Measurements from ENCODE around the gene FOXRED1. TPM values are rescaled to one million over a fixed set of nuclear protein-coding genes. Genes with fewer than 3 reads are reported as not detected.

FOXRED1 gene
- total and polyA plus RNA-seq, 2 of the 4 experiments (the other 2 are of a cell fraction) = 15.1 to 28.3 TPM

GRCh38 chr11:126231725-126232459 lies 37.1 kb upstream of the FOXRED1 start:
- H4K20me1 ChIP-seq (ENCODE audit: insufficient read depth, low read length) = peaks cover 13% of the 10 kb centered on the region; the same call in 1 of the 2 replicates
- no peak overlapping the region for H2BK20ac ChIP-seq (ENCODE audit: low read depth, low read length)
- no peak overlapping the region for H3K4me3 ChIP-seq (ENCODE audit: insufficient read depth, low read depth, low read length)
- H3K18ac ChIP-seq (ENCODE audit: low read depth, low read length) = no peak overlapping the region
- H3K4me1 ChIP-seq (ENCODE audit: control insufficient read depth, insufficient read depth, low read length) = peaks cover 1% of the 10 kb centered on the region; the same call in 1 of the 2 replicates
- no peak overlapping the region for H4K91ac ChIP-seq (ENCODE audit: insufficient read depth, low read depth, low read length)
- WGBS, 2 experiments (ENCODE audit: extremely low coverage in 2 of 2, insufficient read length in 1 of 2) = 40% methylated on average over 1 of the region's 6 CpGs; no CpG with 5 or more reads in 1 of the 2 experiments
- no peak for TF ChIP-seq CTCF (conservative IDR thresholded peaks at IDR 0.05; ENCODE audit: low read depth, low read length)
- TF ChIP-seq CEBPB (IDR thresholded peaks at IDR 0.05; ENCODE audit: low read depth, low read length) = 0 out of 2 replicates have a peak, but pooled peaks have one; percentile 3
- TF ChIP-seq MAZ (IDR thresholded peaks at IDR 0.05; ENCODE audit: borderline replicate concordance, low read depth, low read length) = no peak
- H2BK120ac ChIP-seq (ENCODE audit: low read depth, low read length) = no peak overlapping the region
- peaks cover 2% of the 10 kb centered on the region; the same call in 1 of the 2 replicates for H3K36me3 ChIP-seq (ENCODE audit: control insufficient read depth, insufficient read depth, low read length)
- no peak overlapping the region for H2BK5ac ChIP-seq (ENCODE audit: low read depth, low read length, poor library complexity, severe bottlenecking)
- no peak overlapping the region for H2AFZ ChIP-seq (replicated peaks; ENCODE audit: low read length, poor library complexity)
- peaks cover 16 to 36% of the 10 kb centered on the region in 2 experiments for H3K79me1 ChIP-seq (ENCODE audit: low read depth in 1 of 2, low read length in 2 of 2)
- no TSS peak for BruUV-seq (replicated peaks)
- CTCF ChIA-PET = interaction anchor here (0.7 kb wide), 1 partner anchor 14 kb away, joined by 3 read pairs; no protein-coding TSS in a partner anchor
- H2BK15ac ChIP-seq (ENCODE audit: low read depth, low read length) = no peak overlapping the region
- H3K27ac ChIP-seq (ENCODE audit: insufficient read depth, low read length) = no peak overlapping the region
- DNase-seq = peak; percentile 66
- H3K4me2 ChIP-seq (ENCODE audit: low read depth, low read length) = no peak overlapping the region
- H3K9ac ChIP-seq (ENCODE audit: low read depth, low read length) = no peak overlapping the region
- POLR2A ChIA-PET (ENCODE audit: unreplicated experiment) = no interaction called here
- H4K5ac ChIP-seq (ENCODE audit: low read depth, low read length) = no peak overlapping the region
- no peak overlapping the region for H3K4ac ChIP-seq (ENCODE audit: low read depth, low read length)
- H2AK9ac ChIP-seq (replicated peaks; ENCODE audit: low read depth, low read length, poor library complexity) = no peak overlapping the region
- dilution Hi-C loops (cut with HindIII; ENCODE audit: low sequenced_read_pairs, unreplicated experiment) = no loop called here
- no peak overlapping the region for H2AK5ac ChIP-seq (ENCODE audit: low read depth, low read length)
- no peaks in the 10 kb centered on the region for H3K9me3 ChIP-seq (ENCODE audit: control insufficient read depth, insufficient read depth, low read length)
- H3K14ac ChIP-seq (replicated peaks; ENCODE audit: low read depth, low read length) = no peak overlapping the region
- H4K8ac ChIP-seq (ENCODE audit: low read depth in 2 of 2, low read length in 2 of 2) = no peak overlapping the region
- intact Hi-C loops (cut with micrococcal nuclease) = no loop called here
- H3K27me3 ChIP-seq (ENCODE audit: control insufficient read depth, insufficient read depth, low read length) = no peaks in the 10 kb centered on the region
- in situ Hi-C loops (cut with MboI; ENCODE audit: low sequenced_read_pairs) = no loop called here
- no peak overlapping the region for H3K56ac ChIP-seq (ENCODE audit: extremely low read depth, insufficient read depth, low read length)
- no peak overlapping the region for H3K23ac ChIP-seq (ENCODE audit: low read depth, low read length)
- no peaks in the 10 kb centered on the region for H3K9me1 ChIP-seq (ENCODE audit: insufficient read depth, low read length)
- peak; percentile 19; the same call in 1 of the 2 replicates for ATAC-seq (ENCODE audit: low read depth)

All from IMR-90 (cell line).